Effector memory CD8-positive, alpha-beta T cell (primary cell): ENCODE data around the gene SMIM11.
A peak's percentile ranks its signal among the peaks of the same experiment; 100 is the strongest.
"Not testable (repeated sequence)": the region's sequence is repeated elsewhere in the genome, so short reads cannot be mapped to it uniquely, and the experiment has no call there.

Source experiments
- ATAC-seq: fragments of 150-1000 bp; cut with Tn5 transposase; replicated peaks from 2 replicates; pipeline ENCODE4 v1.10.0; 2021; ENCODE audit warnings: mild to moderate bottlenecking, moderate library complexity
- DNase-seq, 3 experiments: peaks; one replicate each; pipeline ENCODE4 v3.0.0; 2021
- H3K27ac Mint-ChIP-seq, 2 donors: one replicate each; pipeline ENCODE4 v1.8.0; 2022; ENCODE audit warnings: mild to moderate bottlenecking in 2 of 2, mixed read lengths in 2 of 2, moderate library complexity in 2 of 2
- H3K27me3 Mint-ChIP-seq, 2 donors: one replicate each; pipeline ENCODE4 v1.8.0; 2022; ENCODE audit warnings: mixed read lengths in 2 of 2
- H3K36me3 Mint-ChIP-seq: one replicate; pipeline ENCODE4 v1.8.0; 2022; ENCODE audit warnings: mild to moderate bottlenecking, moderate library complexity, mixed read lengths; ENCODE audit not compliant: insufficient read depth
- H3K4me1 Mint-ChIP-seq, 2 donors: one replicate each; pipeline ENCODE4 v1.8.0; 2022; ENCODE audit warnings: low read depth in 2 of 2, mixed read lengths in 2 of 2
- H3K4me3 Mint-ChIP-seq, 2 donors: one replicate each; pipeline ENCODE4 v1.8.0; 2022; ENCODE audit warnings: mild to moderate bottlenecking in 2 of 2, mixed read lengths in 2 of 2, moderate library complexity in 2 of 2
- H3K9me3 Mint-ChIP-seq, 2 donors: one replicate each; pipeline ENCODE4 v1.8.0; 2022; ENCODE audit warnings: mixed read lengths in 2 of 2

Gene SMIM11

DNA sequence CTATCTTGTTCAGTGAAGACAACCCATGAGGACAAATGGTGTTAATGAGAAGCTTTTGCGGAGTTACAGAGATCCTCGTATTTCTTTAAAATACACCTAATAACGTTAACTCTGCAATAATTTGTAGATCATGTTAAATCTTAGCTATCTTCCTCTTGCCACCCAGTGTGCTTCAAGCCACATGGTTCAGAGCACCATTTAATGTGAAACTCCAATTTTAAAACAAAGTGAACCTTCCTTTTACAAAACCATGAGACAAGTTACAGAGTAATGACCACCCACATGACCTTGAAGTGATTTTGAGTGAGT lies 13.2 kb upstream of the SMIM11 start:
- H3K27ac Mint-ChIP-seq, result no peak overlapping the region
- no peaks in the 10 kb centered on the region for H3K36me3 Mint-ChIP-seq
- peak overlapping the region in 1 of 2 donors; percentile 8 for H3K4me3 Mint-ChIP-seq
- DNase-seq (no peak), ATAC-seq (peak; percentile 21)
- no peaks in the 10 kb centered on the region for H3K9me3 Mint-ChIP-seq
- H3K4me1 Mint-ChIP-seq, result peaks cover 3 to 4% of the 10 kb centered on the region in 2 donors
- peaks cover 15 to 38% of the 10 kb centered on the region in 2 donors for H3K27me3 Mint-ChIP-seq

DNA sequence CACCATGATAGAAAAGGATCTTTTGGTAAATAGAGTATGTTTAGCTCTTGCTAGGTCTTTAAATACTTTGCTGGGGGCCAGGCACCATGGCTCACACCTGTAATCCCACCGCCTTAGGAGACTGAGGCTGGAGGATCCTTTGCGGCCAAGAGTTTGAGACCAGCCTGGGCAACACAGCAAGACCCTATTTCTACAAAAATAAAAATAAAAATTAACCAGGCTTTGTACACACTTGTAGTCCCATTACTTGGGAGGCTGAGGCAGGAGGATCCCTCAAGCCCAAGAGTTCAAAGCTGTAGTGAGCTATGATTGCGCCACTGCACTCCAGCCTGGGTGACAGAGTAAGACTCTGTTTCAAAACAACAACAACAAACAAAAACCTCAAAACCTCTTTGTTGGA lies 12.6 kb upstream of the SMIM11 start:
- Mint-ChIP-seq H3K4me1 (peaks cover 3 to 4% of the 10 kb centered on the region in 2 donors), H3K27me3 (peaks cover 15 to 32% of the 10 kb centered on the region in 2 donors), H3K27ac (no peak overlapping the region), H3K9me3 (no peaks in the 10 kb centered on the region), H3K4me3 (no peak overlapping the region), H3K36me3 (no peaks in the 10 kb centered on the region)
- DNase-seq (no peak), ATAC-seq (no peak)

DNA sequence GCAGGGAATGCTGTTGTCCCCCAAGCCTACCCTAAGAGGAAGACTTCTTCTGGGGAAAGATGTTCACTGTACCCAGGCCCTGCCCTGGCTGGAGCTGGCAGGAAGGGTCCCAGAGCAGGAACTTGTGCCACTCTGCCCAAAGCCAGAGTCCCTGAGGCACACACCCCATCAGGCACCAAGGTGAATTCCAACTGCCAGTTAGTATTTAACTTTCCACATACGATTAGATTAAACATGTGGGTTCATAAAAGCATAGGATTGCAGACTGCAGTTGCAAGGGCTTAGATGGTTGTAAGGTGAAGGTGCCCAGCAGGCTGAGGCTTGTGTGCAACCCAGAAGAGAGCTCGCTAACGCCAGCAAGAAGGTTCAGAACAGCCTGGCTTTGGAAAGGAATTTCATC lies 11.6 kb upstream of the SMIM11 start, which contains the start of gene KCNE2:
Gene KCNE2 (plus strand): TSS at position 274 of the 400 bp plus-strand sequence. CDS start 6,473 bp downstream, outside the sequence.
- DNase-seq, result no peak
- Mint-ChIP-seq H3K36me3 (no peaks in the 10 kb centered on the region), H3K27ac (no peak within 1 kb of the TSS), H3K4me3 (no peak within 1 kb of the TSS), H3K9me3 (no peaks in the 10 kb centered on the region), H3K4me1 (peaks cover 3 to 4% of the 10 kb centered on the region in 2 donors), H3K27me3 (peaks cover 15 to 30% of the 10 kb centered on the region in 2 donors)
- ATAC-seq, result no peak

DNA sequence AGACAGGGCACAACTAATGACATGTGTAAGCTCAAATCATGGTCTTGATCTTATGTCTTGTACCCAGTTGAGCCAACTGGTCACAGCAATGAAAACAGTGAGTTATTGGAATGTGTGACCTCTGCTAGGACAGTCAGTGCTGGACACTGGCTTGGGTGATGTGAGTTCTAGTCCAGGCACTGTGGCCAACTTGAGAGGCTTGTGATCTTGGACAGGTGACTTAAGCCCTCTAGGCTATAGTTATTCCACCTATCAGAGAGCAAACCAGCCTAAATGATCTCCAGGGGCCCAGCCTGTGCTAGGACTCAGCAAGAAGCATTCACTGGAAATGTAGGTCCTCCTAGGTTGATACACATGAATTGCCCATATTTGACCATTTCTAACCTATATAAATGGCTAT lies 10.4 kb upstream of the SMIM11 start:
- Mint-ChIP-seq H3K4me1 (peaks cover 3 to 4% of the 10 kb centered on the region in 2 donors), H3K9me3 (no peaks in the 10 kb centered on the region), H3K27me3 (peaks cover 15 to 30% of the 10 kb centered on the region in 2 donors), H3K27ac (no peak overlapping the region), H3K36me3 (no peaks in the 10 kb centered on the region), H3K4me3 (no peak overlapping the region)
- DNase-seq (no peak), ATAC-seq (no peak)

DNA sequence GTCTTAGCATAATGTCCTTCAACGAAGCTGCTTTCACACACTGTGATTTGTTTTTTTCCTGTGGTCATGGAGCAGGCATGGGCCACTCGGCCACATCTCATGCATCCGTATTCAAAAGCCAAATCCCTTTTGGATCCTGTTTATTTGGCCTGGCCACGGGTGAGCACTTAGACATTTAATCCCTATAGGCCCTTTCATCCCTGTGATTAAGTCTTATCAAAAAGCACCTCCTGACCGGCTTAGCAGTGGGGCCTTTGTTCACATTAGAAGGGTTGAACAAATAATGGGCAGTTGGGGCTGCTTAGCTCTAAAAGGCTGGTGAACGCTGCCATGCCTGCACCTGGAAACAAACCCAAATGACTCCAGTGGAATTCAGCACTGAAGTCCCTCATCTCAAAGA lies 9.5 kb upstream of the SMIM11 start:
- DNase-seq, result no peak
- Mint-ChIP-seq H3K9me3 (no peaks in the 10 kb centered on the region), H3K27ac (no peak overlapping the region), H3K4me3 (no peak overlapping the region), H3K4me1 (peaks cover 3 to 4% of the 10 kb centered on the region in 2 donors), H3K27me3 (peaks cover 21 to 37% of the 10 kb centered on the region in 2 donors), H3K36me3 (no peaks in the 10 kb centered on the region)
- ATAC-seq, result no peak

DNA sequence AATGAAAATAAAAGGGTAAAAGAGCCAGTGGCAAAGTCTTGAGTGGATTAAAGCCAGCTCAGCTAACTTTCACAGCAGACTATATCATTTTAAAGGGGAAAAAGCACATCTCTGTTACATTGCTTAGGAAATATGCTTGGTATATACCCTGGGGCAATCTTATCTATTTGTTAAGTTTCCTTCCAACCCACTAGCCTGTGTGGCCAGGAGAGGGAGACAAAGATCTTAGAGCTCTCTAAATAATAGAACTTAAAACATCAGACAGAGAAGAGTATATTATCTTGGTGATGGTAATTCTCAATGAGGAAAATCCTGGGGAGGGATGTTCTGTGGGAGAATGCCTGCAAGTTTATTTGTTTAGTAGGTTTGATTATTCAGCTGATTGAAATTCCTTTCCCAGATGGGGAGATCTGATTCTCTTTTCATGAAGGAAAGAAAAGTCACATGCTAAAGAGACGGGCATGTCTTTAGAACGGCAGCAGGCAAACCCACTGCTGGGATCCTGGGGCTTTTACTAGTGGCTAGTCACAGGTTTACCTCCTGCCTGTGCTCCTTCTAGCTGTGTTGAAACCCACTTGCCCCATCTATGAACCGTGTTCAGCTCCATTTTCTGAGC lies 7.9 kb upstream of the SMIM11 start:
- no peaks in the 10 kb centered on the region for H3K36me3 Mint-ChIP-seq
- H3K27me3 Mint-ChIP-seq, result peaks cover 28 to 32% of the 10 kb centered on the region in 2 donors
- no peaks in the 10 kb centered on the region for H3K9me3 Mint-ChIP-seq
- peak; percentile 79 for ATAC-seq
- H3K4me3 Mint-ChIP-seq, result no peak overlapping the region
- H3K4me1 Mint-ChIP-seq, result no peaks in the 10 kb centered on the region
- H3K27ac Mint-ChIP-seq, result no peak overlapping the region
- peak; percentile 27 to 40 (median 33) for DNase-seq

DNA sequence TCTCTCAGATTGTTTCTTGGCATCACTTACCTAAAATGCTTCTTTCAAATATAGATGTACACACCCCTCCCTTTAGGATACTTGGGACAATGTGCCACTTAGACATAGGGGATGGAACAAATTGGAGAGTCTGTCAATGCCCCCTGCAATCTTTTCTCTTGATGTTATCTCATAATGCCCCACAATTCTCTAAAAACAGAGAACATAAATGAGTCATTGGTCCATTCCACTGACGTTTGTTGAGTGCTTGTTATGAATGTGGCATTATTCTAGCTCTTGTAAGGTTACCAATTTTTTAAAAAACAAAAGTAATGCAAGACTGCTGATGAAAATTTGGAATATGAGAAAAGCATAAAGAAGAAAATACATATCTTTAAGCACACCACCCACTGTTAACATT lies 5.6 kb upstream of the SMIM11 start:
- Mint-ChIP-seq H3K4me3 (no peak overlapping the region), H3K36me3 (no peaks in the 10 kb centered on the region), H3K9me3 (no peaks in the 10 kb centered on the region), H3K27me3 (peaks cover 28 to 32% of the 10 kb centered on the region in 2 donors), H3K27ac (no peak overlapping the region), H3K4me1 (no peaks in the 10 kb centered on the region)
- DNase-seq, result no peak
- ATAC-seq, result no peak

DNA sequence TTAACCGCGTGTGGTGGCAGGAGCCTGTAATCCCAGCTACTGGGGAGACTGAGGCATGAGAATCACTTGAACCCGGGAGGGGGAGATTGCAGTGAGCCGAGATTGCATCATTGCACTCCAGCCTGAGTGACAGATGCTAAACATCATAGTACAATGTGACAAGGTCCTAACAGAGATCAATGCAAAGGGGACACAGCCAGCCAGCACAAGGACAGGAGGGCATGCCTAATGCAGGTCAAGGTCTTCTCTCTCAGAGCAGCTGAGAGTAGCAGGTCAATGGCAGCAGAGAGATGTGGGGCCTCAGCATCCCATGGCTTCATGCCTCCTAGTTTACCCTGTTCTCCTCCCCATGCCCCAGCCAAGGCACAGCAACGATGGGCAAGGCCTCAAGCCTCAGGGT lies 3.0 kb upstream of the SMIM11 start:
- peaks cover 28 to 32% of the 10 kb centered on the region in 2 donors for H3K27me3 Mint-ChIP-seq
- DNase-seq (no peak), ATAC-seq (no peak)
- no peaks in the 10 kb centered on the region for H3K9me3 Mint-ChIP-seq
- no peak overlapping the region for H3K4me3 Mint-ChIP-seq
- no peak overlapping the region for H3K27ac Mint-ChIP-seq
- H3K4me1 Mint-ChIP-seq, result no peaks in the 10 kb centered on the region
- H3K36me3 Mint-ChIP-seq, result no peaks in the 10 kb centered on the region

DNA sequence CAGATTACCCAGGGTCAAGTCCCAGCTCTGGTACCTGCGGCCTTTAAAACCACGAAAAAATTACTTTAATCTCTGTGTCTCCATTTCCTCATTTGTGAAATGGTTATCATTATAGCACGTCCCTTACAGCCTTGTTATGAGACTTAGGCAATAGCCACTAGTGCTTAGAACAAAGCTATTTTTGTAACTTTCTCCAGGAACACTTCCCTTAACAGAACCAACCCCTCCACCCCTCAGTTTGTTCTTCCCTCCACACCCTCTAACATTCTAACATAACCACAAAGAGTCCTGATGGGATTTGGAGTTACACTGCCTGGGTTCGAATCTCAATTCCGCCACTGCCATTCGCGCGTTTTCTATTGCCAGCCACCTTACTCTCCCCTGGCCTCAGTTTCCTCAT lies 845 bp upstream of the SMIM11 start:
- not testable (repeated sequence) for H3K4me1 Mint-ChIP-seq, H3K27ac Mint-ChIP-seq, DNase-seq, ATAC-seq, H3K36me3 Mint-ChIP-seq, H3K9me3 Mint-ChIP-seq, H3K4me3 Mint-ChIP-seq
- H3K27me3 Mint-ChIP-seq, result peaks cover 18 to 19% of the 10 kb centered on the region in 2 donors

DNA sequence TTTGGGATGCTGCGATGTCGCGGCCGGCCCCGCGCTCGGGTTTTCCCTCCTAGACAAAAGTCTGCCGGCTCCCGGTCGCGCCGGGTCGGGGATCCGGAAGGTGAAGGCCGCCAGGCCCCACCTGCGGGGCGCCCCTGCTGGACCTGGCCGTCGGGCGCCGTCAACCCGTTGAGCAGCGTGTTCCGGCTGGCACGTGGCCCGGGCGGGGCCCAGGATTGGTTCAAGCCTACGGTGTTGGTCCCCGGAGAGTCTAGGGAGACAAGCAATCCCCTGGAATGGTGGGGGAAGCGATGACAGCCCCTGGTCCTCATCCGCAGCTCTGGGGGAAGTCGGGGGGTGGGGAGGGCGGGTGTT lies 289 bp downstream of the SMIM11 start:
- H3K27ac Mint-ChIP-seq, H3K27me3 Mint-ChIP-seq, DNase-seq, H3K9me3 Mint-ChIP-seq, H3K36me3 Mint-ChIP-seq, H3K4me3 Mint-ChIP-seq, H3K4me1 Mint-ChIP-seq: not testable (repeated sequence)
- ATAC-seq, result peak; percentile 76

DNA sequence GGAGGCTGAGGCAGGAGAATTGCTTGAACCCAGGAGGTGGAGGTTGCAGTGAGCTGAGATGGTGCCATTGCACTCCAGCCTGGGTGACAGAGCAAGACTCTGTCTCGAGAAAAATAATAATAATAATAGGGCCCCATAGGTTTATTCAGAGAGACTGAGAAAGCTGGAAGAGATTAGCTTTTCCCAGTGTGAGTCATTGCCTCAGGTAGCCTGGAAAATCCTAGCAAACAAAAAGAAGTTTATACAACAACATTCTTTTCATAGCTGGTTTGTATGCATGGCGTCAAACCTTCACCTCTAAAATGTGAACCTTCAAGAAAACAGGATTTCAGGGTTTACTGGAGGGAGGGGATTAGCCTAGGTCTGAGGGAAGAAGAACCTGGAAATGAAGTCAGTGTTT lies 7.8 kb downstream of the SMIM11 start:
- not testable (repeated sequence) for DNase-seq, H3K36me3 Mint-ChIP-seq, H3K27me3 Mint-ChIP-seq, ATAC-seq, H3K9me3 Mint-ChIP-seq, H3K27ac Mint-ChIP-seq, H3K4me3 Mint-ChIP-seq, H3K4me1 Mint-ChIP-seq

DNA sequence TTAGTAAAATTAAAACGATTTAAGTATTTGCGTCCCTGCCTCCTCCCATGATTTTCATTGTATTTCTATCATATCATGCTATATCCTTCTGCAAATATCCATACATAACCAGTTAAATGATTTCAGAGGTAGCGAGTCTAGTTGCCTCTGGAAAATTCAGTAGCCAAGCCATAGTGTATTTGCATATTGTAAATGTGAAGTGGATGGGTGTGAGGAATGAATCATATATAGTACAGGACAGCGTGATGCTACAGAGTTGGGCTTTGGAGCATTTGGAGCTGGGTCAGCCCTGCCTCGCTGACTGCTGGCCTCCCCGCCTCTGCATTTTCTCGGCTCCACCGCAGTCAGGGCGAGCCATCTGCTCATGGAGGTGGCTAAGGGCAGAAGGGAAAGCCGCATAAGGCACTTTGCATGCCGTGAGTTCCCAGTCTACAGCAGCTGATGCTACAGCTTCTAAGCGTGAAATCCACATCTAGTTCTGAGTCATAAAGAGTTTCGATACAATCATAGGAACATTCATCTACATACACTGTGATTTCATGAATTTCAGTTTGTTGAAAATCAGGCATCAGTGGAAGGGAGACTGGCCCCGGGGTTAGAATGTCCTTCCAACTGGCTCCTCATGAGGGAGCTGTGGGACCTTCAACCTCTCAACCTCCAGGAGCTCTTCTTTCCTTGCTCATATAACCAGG lies 8.6 kb downstream of the SMIM11 start:
- H3K9me3 Mint-ChIP-seq, H3K27me3 Mint-ChIP-seq, ATAC-seq, H3K27ac Mint-ChIP-seq, H3K36me3 Mint-ChIP-seq, H3K4me1 Mint-ChIP-seq, DNase-seq, H3K4me3 Mint-ChIP-seq: not testable (repeated sequence)

DNA sequence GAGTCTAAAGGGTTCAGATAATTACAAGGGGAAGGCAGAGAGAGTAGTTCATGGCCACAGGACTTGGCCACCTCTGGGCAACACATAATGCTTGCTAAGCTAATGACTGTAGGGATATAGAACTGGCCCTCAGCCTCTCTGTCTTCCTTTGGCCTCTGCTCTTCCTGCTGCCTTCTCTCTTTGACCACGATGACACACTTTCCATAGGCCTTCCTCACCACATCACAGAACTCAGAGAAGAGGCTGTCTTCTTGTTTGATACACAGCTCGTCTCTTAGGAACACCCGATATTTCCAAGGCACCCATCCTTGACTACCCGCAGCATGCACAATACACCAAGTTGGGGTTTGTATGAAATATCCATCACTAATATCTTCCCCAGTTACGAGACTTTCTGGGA lies 25.2 kb downstream of the SMIM11 start:
- not testable (repeated sequence) for H3K36me3 Mint-ChIP-seq, ATAC-seq, H3K4me1 Mint-ChIP-seq, H3K4me3 Mint-ChIP-seq, H3K27ac Mint-ChIP-seq, H3K9me3 Mint-ChIP-seq, DNase-seq, H3K27me3 Mint-ChIP-seq

DNA sequence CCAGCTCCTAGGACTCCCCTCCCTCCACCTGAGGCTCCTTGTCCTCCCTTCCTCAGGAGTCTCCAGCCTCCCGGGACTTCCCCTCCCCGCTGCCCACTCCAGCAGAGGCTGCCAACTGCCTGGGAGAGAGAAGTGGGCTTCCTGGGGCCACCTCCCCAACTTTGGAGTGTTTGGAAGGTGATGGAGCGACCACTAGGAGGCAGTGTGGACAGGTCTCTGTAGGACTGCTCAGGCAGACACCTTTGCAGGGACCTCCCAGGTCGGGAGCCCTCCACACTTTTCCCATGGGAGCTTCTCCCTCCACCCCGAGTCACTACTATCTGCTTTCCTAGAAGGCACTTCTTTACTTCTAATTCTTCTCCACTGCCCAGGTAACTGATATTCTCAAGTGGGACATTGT lies 29.4 kb downstream of the SMIM11 start:
- H3K4me1 Mint-ChIP-seq, ATAC-seq, H3K36me3 Mint-ChIP-seq, H3K4me3 Mint-ChIP-seq, H3K27ac Mint-ChIP-seq, H3K9me3 Mint-ChIP-seq, H3K27me3 Mint-ChIP-seq, DNase-seq: not testable (repeated sequence)
